ENCODE measurements around the gene TTC9C. TPM values are rescaled to one million over a fixed set of nuclear protein-coding genes. Genes with fewer than 3 reads are reported as not detected.
"Not testable (repeated sequence)": the region's sequence is repeated elsewhere in the genome, so short reads cannot be mapped to it uniquely, and the experiment has no call there.

Gene TTC9C
- total RNA-seq, 4 donors from 2014 or later = 6.7 to 27.0 (median 17.0) TPM

- in situ Hi-C loops (cut with MboI; ENCODE audit: low pct_ligation_motif_present in 1 of 4, low pct_unique_long_range_greater_than_20kb in 1 of 4, low sequenced_read_pairs in 3 of 4) = loop anchor here in 3 of 4 donors (10.0 to 25.0 kb wide), 4 partner anchors 100 to 307 kb away; partner anchors contain the start of genes SCGB1A1 (in 1 of the 3) and TUT1 (in 1 of the 3)
- WGBS, 2 donors (ENCODE audit: low coverage in 1 of 2) = 48 to 50% methylated on average over 2 to 14 of the region's 14 CpGs
These were observed 33.7 kb upstream of the TTC9C start for GRCh38 chr11:62694455-62695167.

GRCh38 chr11:62702246-62702645 is 26.0 kb upstream of the TTC9C start:
- Histone ChIP-seq H3K9me3 (no peaks in the 10 kb centered on the region), H3K27me3 (no peaks in the 10 kb centered on the region), H3K4me1 (peaks cover 16 to 22% (median 19%) of the 10 kb centered on the region in 4 donors), H3K27ac (no peak overlapping the region), H3K4me3 (no peak overlapping the region), H3K36me3 (no peaks in the 10 kb centered on the region)
- intact Hi-C loops (cut with DNase I; ENCODE audit: low total_unique reads) = no loop called here
- DNase-seq = no peak
- in situ Hi-C loops (cut with MboI; ENCODE audit: low pct_ligation_motif_present in 1 of 4, low pct_unique_long_range_greater_than_20kb in 1 of 4, low sequenced_read_pairs in 3 of 4) = no loop called here
- TF ChIP-seq CTCF (IDR thresholded peaks at IDR 0.05) (no peak), EP300 (IDR thresholded peaks at IDR 0.05; ENCODE audit: low read depth) (no peak), POLR2A (IDR thresholded peaks at IDR 0.05) (no peak), POLR2AphosphoS5 (IDR thresholded peaks at IDR 0.05) (no peak)
- WGBS, 2 donors (ENCODE audit: low coverage in 1 of 2) = 80 to 85% methylated on average over 1 to 11 of the region's 11 CpGs

More at GRCh38 chr11:62694455-62695167, 33.7 kb upstream of the TTC9C start:
- Histone ChIP-seq H3K36me3 (peaks cover 0 to 23% (median 9%) of the 10 kb centered on the region in 4 donors), H3K4me1 (peaks cover 0 to 7% (median 0%) of the 10 kb centered on the region in 4 donors), H3K27ac (no peak overlapping the region), H3K27me3 (no peaks in the 10 kb centered on the region), H3K4me3 (no peak overlapping the region), H3K9me3 (no peaks in the 10 kb centered on the region)
- DNase-seq = peak; percentile 85
- intact Hi-C loops (cut with DNase I; ENCODE audit: low total_unique reads) = no loop called here
- TF ChIP-seq POLR2A (IDR thresholded peaks at IDR 0.05) (no peak), CTCF (IDR thresholded peaks at IDR 0.05) (peak; percentile 64 to 85 (median 83))

- WGBS, 2 donors (ENCODE audit: low coverage in 1 of 2) = 80 to 92% methylated on average over 2 to 4 of the region's 4 CpGs
- H3K9me3 ChIP-seq; intact Hi-C loops (cut with DNase I; ENCODE audit: low total_unique reads); H3K4me3 ChIP-seq; in situ Hi-C loops (cut with MboI; ENCODE audit: low pct_ligation_motif_present in 1 of 4, low pct_unique_long_range_greater_than_20kb in 1 of 4, low sequenced_read_pairs in 3 of 4); H3K36me3 ChIP-seq; DNase-seq; H3K27me3 ChIP-seq; H3K27ac ChIP-seq: not testable (repeated sequence)
- peaks cover 22 to 31% (median 27%) of the 10 kb centered on the region in 4 donors for H3K4me1 ChIP-seq
These were observed 24.4 kb upstream of the TTC9C start for GRCh38 chr11:62703921-62704320.

DNA sequence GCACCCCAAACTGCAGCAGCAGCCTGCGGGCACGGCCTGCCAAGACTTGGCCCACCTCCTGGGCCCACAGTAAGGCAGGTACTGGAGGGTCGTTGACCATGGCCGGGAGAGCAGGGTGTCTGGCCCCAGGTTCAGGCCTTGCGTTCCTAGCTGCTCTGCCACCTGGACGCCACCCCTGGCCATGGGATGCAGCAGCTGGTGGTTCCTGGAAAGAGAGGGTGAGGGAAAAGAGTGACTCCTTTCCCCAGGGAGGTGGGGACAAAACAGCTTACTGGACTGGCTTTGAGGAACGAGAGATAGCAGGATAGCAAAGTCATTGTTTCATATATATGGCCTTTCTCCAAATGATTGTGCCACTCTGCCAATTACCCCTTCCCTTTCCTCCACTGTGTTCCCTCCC is 22.9 kb upstream of the TTC9C start:
- intact Hi-C loops (cut with DNase I; ENCODE audit: low total_unique reads) (no loop called here), in situ Hi-C loops (cut with MboI; ENCODE audit: low pct_ligation_motif_present in 1 of 4, low pct_unique_long_range_greater_than_20kb in 1 of 4, low sequenced_read_pairs in 3 of 4) (no loop called here)
- WGBS, 2 donors (ENCODE audit: low coverage in 1 of 2) = 48% methylated on average over 7 of the region's 7 CpGs; no CpG with 5 or more reads in 1 of the 2 donors
- H3K9me3 ChIP-seq = no peaks in the 10 kb centered on the region
- DNase-seq = no peak
- H3K4me1 ChIP-seq = peaks cover 29 to 40% (median 34%) of the 10 kb centered on the region in 4 donors
- no peak for TF ChIP-seq POLR2A (IDR thresholded peaks at IDR 0.05)
- no peak for TF ChIP-seq POLR2AphosphoS5 (IDR thresholded peaks at IDR 0.05)
- peak in 2 of 5 experiments; percentile 24 to 33 for TF ChIP-seq CTCF (IDR thresholded peaks at IDR 0.05)
- H3K27me3 ChIP-seq = no peaks in the 10 kb centered on the region
- peak overlapping the region; percentile 37 to 70 (median 64) for H3K4me3 ChIP-seq
- peak overlapping the region; percentile 85 to 92 (median 90) for H3K27ac ChIP-seq
- no peaks in the 10 kb centered on the region for H3K36me3 ChIP-seq

Measured in transverse colon (tissue), 4 donors.